ENCODE measurements around the gene KRT81.

DNA sequence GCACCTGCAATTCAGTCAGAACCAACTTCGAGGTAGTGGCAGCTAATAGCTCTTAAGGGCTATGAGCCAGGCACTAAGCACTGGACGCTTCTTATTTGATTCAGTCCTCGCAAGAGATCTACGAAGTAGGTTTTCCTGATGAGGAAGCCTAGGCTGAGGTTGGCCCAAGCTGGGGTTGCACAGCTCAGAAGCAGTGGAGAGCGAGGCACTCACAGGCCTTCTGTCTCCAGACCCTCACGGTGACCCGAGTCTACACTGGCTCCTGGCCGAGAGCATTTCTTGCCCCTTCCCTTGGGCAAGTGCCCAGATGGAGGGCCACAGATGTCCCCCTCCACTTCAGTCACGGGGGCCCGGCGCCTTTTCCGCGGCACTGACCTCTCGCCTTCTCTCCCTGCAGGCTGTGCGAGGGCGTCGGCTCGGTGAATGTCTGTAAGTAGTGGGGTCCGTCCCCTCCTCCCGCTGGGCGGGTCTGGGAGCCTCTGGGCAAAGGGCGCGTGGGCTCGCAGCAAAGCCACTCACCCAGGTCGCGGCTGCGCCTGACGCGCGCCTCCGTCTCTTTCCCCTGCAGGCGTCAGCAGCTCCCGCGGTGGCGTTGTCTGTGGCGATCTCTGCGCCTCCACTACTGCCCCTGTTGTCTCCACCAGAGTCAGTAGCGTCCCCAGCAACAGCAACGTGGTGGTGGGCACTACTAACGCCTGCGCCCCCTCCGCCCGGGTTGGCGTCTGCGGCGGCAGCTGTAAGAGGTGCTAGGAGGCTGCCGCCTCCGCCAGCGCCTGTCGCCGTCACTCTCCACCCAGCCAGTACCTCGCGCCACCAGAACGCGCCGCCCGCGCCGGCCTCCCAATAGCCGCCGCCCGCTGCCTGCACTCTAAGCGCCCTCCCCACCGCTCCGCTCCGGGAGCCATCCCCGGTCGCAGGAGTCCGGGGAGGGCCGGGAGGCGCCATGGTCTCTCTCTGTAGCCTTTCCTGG lies 16.8 kb upstream of the KRT81 start:
- TF ChIP-seq, protein P1, sequence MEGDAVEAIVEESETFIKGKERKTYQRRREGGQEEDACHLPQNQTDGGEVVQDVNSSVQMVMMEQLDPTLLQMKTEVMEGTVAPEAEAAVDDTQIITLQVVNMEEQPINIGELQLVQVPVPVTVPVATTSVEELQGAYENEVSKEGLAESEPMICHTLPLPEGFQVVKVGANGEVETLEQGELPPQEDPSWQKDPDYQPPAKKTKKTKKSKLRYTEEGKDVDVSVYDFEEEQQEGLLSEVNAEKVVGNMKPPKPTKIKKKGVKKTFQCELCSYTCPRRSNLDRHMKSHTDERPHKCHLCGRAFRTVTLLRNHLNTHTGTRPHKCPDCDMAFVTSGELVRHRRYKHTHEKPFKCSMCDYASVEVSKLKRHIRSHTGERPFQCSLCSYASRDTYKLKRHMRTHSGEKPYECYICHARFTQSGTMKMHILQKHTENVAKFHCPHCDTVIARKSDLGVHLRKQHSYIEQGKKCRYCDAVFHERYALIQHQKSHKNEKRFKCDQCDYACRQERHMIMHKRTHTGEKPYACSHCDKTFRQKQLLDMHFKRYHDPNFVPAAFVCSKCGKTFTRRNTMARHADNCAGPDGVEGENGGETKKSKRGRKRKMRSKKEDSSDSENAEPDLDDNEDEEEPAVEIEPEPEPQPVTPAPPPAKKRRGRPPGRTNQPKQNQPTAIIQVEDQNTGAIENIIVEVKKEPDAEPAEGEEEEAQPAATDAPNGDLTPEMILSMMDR (IDR thresholded peaks at IDR 0.05): no peak
- TF ChIP-seq ZNF121 (CRISPR knock-in tag; IDR thresholded peaks at IDR 0.05) (no peak), ZSCAN18 (CRISPR knock-in tag; IDR thresholded peaks at IDR 0.05) (no peak), FOXP1 (CRISPR knock-in tag; IDR thresholded peaks at IDR 0.05; ENCODE audit: borderline replicate concordance) (0 out of 2 replicates have a peak, but pooled peaks have one; percentile 43)

Data from WTC11 (cell line).